ENCODE measurements around the gene WNT5B. TPM values are rescaled to one million over a fixed set of nuclear protein-coding genes. Genes with fewer than 3 reads are reported as not detected.

Gene WNT5B
- total RNA-seq, 2 experiments from 2014 or later, result 0.86 to 14.7 TPM

GRCh38 chr12:1593174-1594005, 35.6 kb upstream of the WNT5B start:
- intact Hi-C loops (cut with micrococcal nuclease; ENCODE audit: unreplicated experiment), result loop anchor here (2.0 to 10.0 kb wide), 5 partner anchors 39 to 839 kb away; partner anchors contain the start of genes ERC1, RAD52 and WNK1
- H2AFZ ChIP-seq (ENCODE audit: low read length), result no peak overlapping the region
- H3K27ac ChIP-seq (ENCODE audit: low read depth, low read length, poor library complexity, severe bottlenecking), result peak overlapping the region; percentile 80
- H3K9me2 ChIP-seq (ENCODE audit: insufficient read depth, low read length), result no peaks in the 10 kb centered on the region
- peak; percentile 83 for DNase-seq (ENCODE audit: low spot score)
- CTCF ChIA-PET (ENCODE audit: unreplicated experiment), result interaction anchor here (0.6 to 1.1 kb wide), 2 partner anchors 76 to 613 kb away, joined by 4 read pairs; no protein-coding TSS in a partner anchor
- H3K36me3 ChIP-seq (ENCODE audit: insufficient read depth, low read length), result peaks cover 39% of the 10 kb centered on the region
- no peaks in the 10 kb centered on the region for H3K9me3 ChIP-seq (ENCODE audit: low read length)
- POLR2A ChIA-PET, result interaction anchor here (0.5 to 2.3 kb wide), 6 partner anchors 9 to 397 kb away, joined by 3 to 31 read pairs (median 3); no protein-coding TSS in a partner anchor
- H3K79me2 ChIP-seq (ENCODE audit: insufficient read depth, low read depth, low read length), result peaks cover 64% of the 10 kb centered on the region
- H3K4me2 ChIP-seq (ENCODE audit: low read length), result peak overlapping the region; percentile 91
- no TSS peak for BruUV-seq (replicated peaks)
- peak overlapping the region; percentile 86 for H3K4me3 ChIP-seq (ENCODE audit: low read depth, low read length, poor library complexity, severe bottlenecking)
- peaks cover 43% of the 10 kb centered on the region for H3K4me1 ChIP-seq (ENCODE audit: insufficient read depth, low read length, poor library complexity, severe bottlenecking)
- peaks cover 30% of the 10 kb centered on the region for H4K20me1 ChIP-seq (ENCODE audit: insufficient read depth, low read length)
- TF ChIP-seq CTCF (conservative IDR thresholded peaks at IDR 0.05; ENCODE audit: low read length) (peak; percentile 38; the same call in 1 of the 2 replicates), EZH2phosphoT487 (IDR thresholded peaks at IDR 0.05; ENCODE audit: borderline replicate concordance, low read depth, low read length) (no peak)

GRCh38 chr12:1594006-1594260, 35.1 kb upstream of the WNT5B start:
- Histone ChIP-seq H3K79me2 (ENCODE audit: insufficient read depth, low read depth, low read length) (peaks cover 58% of the 10 kb centered on the region), H3K36me3 (ENCODE audit: insufficient read depth, low read length) (peaks cover 35% of the 10 kb centered on the region), H3K4me1 (ENCODE audit: insufficient read depth, low read length, poor library complexity, severe bottlenecking) (peaks cover 39% of the 10 kb centered on the region), H3K9me3 (ENCODE audit: low read length) (no peaks in the 10 kb centered on the region), H3K4me2 (ENCODE audit: low read length) (peak overlapping the region; percentile 91), H3K9me2 (ENCODE audit: insufficient read depth, low read length) (no peaks in the 10 kb centered on the region), H3K4me3 (ENCODE audit: low read depth, low read length, poor library complexity, severe bottlenecking) (peak overlapping the region; percentile 86), H2AFZ (ENCODE audit: low read length) (no peak overlapping the region), H4K20me1 (ENCODE audit: insufficient read depth, low read length) (peaks cover 27% of the 10 kb centered on the region), H3K27ac (ENCODE audit: low read depth, low read length, poor library complexity, severe bottlenecking) (peak overlapping the region; percentile 80)
- POLR2A ChIA-PET, result interaction anchor here (2.3 kb wide), 1 partner anchor 8 kb away, joined by 31 read pairs; no protein-coding TSS in a partner anchor
- CTCF ChIA-PET (ENCODE audit: unreplicated experiment), result interaction anchor here (0.6 kb wide), 1 partner anchor 613 kb away, joined by 4 read pairs; no protein-coding TSS in a partner anchor
- no TSS peak for BruUV-seq (replicated peaks)
- intact Hi-C loops (cut with micrococcal nuclease; ENCODE audit: unreplicated experiment), result loop anchor here (5.0 to 10.0 kb wide), 4 partner anchors 387 to 839 kb away; partner anchors contain the start of genes ERC1, RAD52 and WNK1
- DNase-seq (ENCODE audit: low spot score), result no peak
- TF ChIP-seq EZH2phosphoT487 (IDR thresholded peaks at IDR 0.05; ENCODE audit: borderline replicate concordance, low read depth, low read length), result no peak
- no peak for TF ChIP-seq CTCF (conservative IDR thresholded peaks at IDR 0.05; ENCODE audit: low read length)
